Stimulated activated CD4-positive, alpha-beta T cell treated with anti-CD3 and anti-CD28 coated beads, Interleukin-15, amount 100 ng/mL, for 1 hour (primary cell): Measurements from ENCODE around the gene RESP18.

ENCODE experiments used
- DNase-seq, 2 donors: peaks; one replicate each; pipeline ENCODE4 v3.0.0-alpha.2; 2020; ENCODE audit warnings: low read depth in 1 of 2, low spot score in 1 of 2

The RESP18 gene

DNA sequence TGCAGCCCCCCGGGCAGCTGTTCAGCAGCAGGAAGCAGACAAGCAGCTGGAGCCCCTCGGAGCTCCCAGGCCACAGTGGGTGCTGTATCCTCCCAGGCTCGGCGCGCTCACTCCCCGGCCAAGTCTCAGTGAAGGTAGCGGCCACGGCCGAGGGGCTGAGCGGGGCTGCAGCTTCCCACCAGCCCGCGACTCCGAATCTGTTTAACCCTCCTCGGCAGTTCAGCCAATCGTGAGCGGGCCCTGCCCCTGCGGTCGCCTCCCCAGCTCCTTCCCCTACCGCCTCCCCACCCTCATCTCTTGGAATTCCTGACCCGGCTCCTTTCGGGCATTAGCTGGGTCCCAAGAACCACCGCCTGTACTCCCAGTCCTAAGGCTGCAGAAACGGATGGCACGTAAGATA, at the start of gene RESP18:
RESP18 (minus strand) TSS at position 203 of the 400 bp plus-strand sequence.
- DNase-seq, result no peak

DNA sequence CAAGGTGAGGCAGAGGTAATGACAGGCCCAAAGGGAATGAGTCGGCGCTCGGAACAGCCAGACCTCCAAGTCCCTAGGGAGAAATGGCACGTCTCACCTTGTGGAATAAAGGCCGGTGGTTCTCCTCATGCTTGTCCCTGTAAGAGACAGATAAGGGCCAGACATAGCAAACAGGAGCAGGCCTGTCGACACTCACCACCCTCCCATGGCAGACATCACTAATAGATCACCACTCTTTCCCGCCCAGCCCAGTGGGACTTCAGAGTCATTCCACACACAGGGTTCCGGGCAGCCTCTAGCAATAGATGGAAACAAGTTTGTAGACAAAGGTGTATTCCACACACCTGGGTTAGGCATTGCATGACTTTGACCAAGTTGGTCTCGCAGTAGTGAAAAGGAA, 48.9 kb upstream of the RESP18 start:
- no peak for DNase-seq

- no peak for DNase-seq
Observed at GRCh38 chr2:219380926-219381325, 48.4 kb upstream of the RESP18 start.

- no peak for DNase-seq
Observed at GRCh38 chr2:219378163-219378851, 45.8 kb upstream of the RESP18 start.

DNA sequence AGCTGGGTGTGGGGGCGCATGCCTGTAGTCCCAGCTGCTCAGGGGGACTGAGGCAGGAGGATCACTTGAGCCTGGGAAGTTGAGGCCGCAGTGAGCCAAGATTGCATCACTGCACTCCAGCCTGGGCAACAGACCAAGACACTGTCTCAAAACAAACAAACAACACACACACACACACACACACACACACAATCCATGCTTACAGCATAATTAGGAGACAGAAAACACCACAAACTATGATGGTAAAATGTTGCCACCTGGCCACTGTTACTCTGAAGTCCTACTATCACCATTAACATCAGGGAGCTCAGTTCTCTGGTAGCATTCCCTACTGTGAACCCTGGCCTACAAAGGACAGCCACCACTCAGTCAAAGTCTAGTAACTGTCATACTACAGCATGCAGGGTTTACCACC, 36.9 kb upstream of the RESP18 start:
- DNase-seq, result no peak

DNA sequence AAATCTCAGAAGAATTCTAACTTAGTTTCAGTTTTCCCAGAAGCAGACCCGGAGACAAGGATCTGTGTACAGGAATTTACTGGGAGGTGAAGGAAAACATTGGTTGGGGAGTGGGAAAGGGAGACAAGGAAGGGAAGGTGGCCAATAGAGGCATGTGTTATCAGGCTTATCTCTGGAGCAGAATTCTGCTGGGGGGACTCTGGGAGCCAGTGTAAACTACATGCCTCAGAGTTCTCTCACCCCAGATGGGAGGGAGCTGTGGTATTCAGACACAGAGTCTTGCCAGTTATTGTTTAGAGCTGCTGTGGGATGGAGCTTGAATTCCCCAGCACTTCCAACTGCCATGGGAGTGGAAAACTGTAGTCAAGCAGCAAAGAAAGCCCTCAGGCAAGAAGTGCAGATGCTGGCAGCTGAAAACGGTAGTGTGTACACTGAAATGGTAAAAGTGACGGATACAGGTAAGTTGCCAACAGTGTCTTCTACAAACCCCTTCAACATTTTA, 36.2 kb upstream of the RESP18 start:
- DNase-seq, result no peak

DNA sequence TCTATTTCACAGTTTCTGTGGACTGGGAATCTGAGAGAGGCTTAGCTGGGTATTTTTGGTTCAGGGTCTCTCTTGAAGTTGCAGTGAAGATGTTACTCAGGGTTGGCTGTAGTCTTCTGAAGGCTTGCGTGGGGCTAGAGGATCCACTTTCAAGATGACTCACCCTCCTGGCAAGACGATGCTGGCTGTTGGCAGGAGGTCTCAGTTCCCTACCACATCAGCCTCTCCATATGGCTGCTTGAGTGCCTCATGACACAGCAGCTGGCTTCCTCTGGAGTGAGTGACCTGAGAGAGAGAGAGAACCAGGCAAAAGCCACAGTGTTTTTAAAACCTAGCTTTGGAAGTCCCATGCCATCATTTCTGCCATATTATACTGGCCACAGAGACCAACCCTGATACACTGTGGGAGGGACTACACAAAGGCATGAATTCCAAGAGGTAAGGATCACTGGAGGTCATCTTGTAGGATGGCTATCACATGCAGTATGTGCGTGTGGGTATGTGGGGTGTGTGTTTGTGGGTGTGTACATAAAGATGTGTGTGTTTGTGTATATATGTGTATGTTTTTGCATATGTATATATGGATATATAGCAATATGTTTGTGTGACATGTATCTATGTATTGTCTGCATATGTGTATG, 30.1 kb upstream of the RESP18 start:
- DNase-seq, result no peak

DNA sequence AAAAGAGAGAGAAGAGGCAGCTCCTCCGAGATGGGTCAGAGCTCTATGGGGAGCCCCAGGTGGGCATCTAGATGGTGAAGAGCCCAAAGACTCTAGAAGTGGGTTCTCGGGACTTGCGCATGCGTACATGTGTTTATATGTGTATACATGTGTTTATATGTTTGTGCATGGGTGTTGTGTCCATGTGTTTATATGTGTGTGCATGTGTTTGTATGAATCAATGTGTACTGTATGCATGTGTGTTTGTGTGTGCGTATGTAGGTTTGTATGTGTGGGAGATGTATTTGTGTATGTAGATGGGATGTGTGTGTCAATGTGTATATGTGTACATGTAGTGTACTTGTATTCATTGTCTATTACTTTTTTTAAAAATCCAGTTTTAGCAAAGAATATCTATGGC, 29.5 kb upstream of the RESP18 start:
- DNase-seq, result no peak

GRCh38 chr2:219358170-219359075, 25.9 kb upstream of the RESP18 start:
- no peak for DNase-seq

GRCh38 chr2:219356834-219357233, 24.3 kb upstream of the RESP18 start:
- no peak for DNase-seq

- DNase-seq, result no peak
Observed at GRCh38 chr2:219354582-219354981, 22.0 kb upstream of the RESP18 start.

GRCh38 chr2:219353129-219353528, 20.6 kb upstream of the RESP18 start:
- no peak for DNase-seq

- peak; percentile 22 to 33 for DNase-seq
Observed at GRCh38 chr2:219352448-219353023, 20.0 kb upstream of the RESP18 start.

GRCh38 chr2:219350710-219351221, 18.2 kb upstream of the RESP18 start:
- no peak for DNase-seq

- no peak for DNase-seq
Observed at GRCh38 chr2:219350215-219350614, 17.7 kb upstream of the RESP18 start.

DNA sequence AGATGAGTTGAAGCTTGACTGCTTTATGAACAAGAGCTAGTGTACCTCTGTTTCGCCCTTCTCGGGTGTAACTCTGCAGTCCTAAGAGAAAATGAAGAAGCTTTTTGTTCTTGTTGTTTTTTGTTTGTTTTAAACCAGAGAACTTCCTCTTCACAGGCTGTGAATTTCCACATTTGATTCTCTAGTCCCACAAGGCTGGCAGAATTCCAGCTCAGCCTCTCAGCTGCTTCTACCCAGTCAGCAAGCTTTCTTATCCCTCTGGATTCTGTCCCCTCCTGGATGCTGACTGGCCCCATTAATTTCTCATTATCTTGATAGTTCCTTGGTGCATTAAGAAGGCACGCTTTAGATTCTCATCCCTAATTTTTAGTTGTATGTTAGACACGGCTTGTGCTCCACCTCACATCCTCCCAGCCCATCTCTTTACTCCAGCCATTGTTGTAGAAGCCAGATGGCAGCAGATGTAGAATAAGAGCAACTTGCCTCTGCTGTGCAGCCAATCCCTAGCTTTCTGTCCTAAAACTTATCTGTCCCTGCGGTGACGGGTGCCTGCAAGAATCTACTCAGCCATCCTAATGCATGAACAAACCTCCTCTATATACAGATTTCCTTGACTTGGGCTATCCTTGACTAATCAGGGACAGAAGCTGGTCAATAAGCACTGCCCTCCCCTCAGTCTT, 12.3 kb upstream of the RESP18 start:
- no peak for DNase-seq

- DNase-seq, result no peak
Observed at GRCh38 chr2:219335373-219335786, 2.8 kb upstream of the RESP18 start.

DNA sequence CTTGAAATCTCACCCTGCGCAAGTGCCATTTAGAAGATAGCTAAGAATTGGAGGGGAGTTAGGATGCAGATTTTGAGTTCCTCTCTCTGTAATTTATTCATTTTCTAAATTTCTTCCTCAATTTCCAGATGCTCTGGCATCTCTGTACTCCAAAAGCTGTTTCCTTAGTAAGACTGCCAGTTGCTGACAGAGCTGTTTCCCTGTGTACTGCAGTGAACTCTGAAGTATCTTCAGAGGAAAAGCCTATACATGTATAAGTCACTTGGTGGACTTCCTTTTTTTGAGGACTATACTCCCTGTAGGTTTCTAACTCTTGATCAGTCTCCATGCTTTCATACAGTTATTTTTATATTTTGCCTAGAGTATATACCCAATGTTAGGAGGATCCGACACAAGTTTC, 1.5 kb upstream of the RESP18 start:
- DNase-seq, result no peak

DNA sequence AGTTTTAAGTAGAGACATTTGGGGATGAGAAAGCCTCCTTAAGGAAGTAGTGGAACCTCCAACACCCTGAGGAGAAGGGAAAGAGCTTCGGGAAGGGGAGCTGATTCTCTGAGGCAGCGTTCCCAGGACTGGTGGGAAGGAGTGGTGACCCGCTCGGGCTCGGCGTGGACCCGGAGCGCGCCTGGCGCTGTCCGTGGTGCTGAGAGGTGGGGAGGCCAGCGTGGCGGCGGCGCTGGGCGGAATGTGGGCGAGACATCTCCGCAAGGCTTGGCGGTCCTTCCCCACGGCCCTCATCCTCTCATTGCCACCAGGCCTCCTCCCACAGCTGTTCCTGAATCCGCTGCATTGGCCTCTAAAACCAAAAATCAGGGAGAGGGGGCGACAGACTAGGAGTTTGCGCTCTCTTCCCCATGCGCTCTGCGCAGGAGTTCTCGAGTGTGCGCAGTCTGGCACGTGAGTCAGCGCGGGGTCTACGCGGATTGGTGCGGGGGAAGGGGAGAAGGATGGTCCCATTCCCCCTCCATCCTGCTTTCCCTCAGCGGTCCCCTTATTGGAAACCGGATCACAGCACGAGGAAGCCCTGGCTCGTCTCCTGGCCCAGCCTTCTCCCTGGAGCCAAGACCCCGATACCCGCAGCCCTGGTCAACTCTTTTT, 857 bp downstream of the RESP18 start:
- DNase-seq, result peak in 1 of 2 donors; percentile 9

- no peak for DNase-seq
Observed at GRCh38 chr2:219327719-219328118, 4.8 kb downstream of the RESP18 start.
